Ovary (tissue), 9 donors: ENCODE measurements around the gene HSD3B7. TPM values are rescaled to one million over a fixed set of nuclear protein-coding genes. Genes with fewer than 3 reads are reported as not detected.

ENCODE experiments used
- DNase-seq, 5 donors: peaks; one replicate each; pipeline ENCODE4 v3.0.0-alpha.2; 2019 to 2020
- H3K27ac ChIP-seq, 2 donors: fragments of 200-600 bp; one replicate each; pipeline versions ENCODE4 v1.5.1 to v1.8.0; 2019 to 2022
- H3K27me3 ChIP-seq: fragments of 200-600 bp; one replicate; pipeline ENCODE4 v1.8.0; 2022
- H3K36me3 ChIP-seq: fragments of 200-600 bp; sonication (generic); one replicate; pipeline ENCODE4 v1.5.1; 2019
- H3K4me1 ChIP-seq: one replicate; pipeline ENCODE4 v1.8.1; 2013; ENCODE audit warnings: mild to moderate bottlenecking, moderate library complexity; ENCODE audit not compliant: insufficient read depth
- H3K4me3 ChIP-seq: fragments of 200-600 bp; sonication (generic); one replicate; pipeline ENCODE4 v1.5.1; 2017
- H3K9me3 ChIP-seq, 2 donors: fragments of 200-600 bp in 1 of 2; sonication (generic) in 1 of 2; one replicate each; pipeline versions ENCODE4 v1.5.1 to v1.8.1; 2013 to 2019; ENCODE audit warnings: mild to moderate bottlenecking in 1 of 2, moderate library complexity in 1 of 2
- EP300 ChIP-seq: sonication (generic); formaldehyde crosslinking; IDR thresholded peaks from one replicate; pipeline ENCODE4 v1.6.1; 2017; ENCODE audit warnings: antibody characterized with exemption
- POLR2A ChIP-seq: fragments of 450-650 bp; IDR thresholded peaks from one replicate; pipeline ENCODE4 v1.6.1; 2017; ENCODE audit warnings: antibody characterized with exemption, mild to moderate bottlenecking, moderate library complexity
- WGBS, 3 donors: extraction: QIAGEN DNeasy Blood & Tissue Kit in 1 of 3; methylation state at CpG; one replicate each; pipeline versions ENCODE4 v1.1.5 to v1.1.7; 2013 to 2017; 5-methylcytosine and 5-hydroxymethylcytosine counted together
- intact Hi-C, 4 donors: fragments of 100-400 bp; cut with DNase I; formaldehyde crosslinking; loops; one replicate each; pipeline versions ENCODE4 v1.11.0 to v1.15.1; 2022 to 2023
- polyA plus RNA-seq, 2 donors: library from polyadenylated mRNA; stranded (reverse); fragments of 200-250 nt in 1 of 2; fragments of 350-450 nt in 1 of 2; fragmentation: Illumina TruSeq in 1 of 2; extraction: RNeasy Lipid Tissue Mini Kit (QIAGEN cat#74804) in 1 of 2; gene quantifications; one replicate each; pipeline ENCODE4 v1.2.3, GENCODE V29; 2013 to 2014
- total RNA-seq, 7 donors: library from RNA; depleted of rRNA in 2 of 7; stranded (reverse); fragments of >200 nt in 2 of 7; fragmentation: NEBNext Ultra II Directional in 3 of 7; extraction: Animal tissue kit (Norgen Biotek cat#: 25700) in 3 of 7; gene quantifications; one replicate each; pipeline versions ENCODE4 v1.1.0 to v1.2.4, GENCODE V29; 2016 to 2023
- TF ChIP-seq, protein P1 (sequence below), 3 donors: fragments of 450-650 bp in 2 of 3; fragments of 200-600 bp in 1 of 3; IDR thresholded peaks; one replicate each; pipeline versions ENCODE4 v1.5.1 to v1.8.0; 2016 to 2022; ENCODE audit warnings: antibody characterized with exemption in 3 of 3, mild to moderate bottlenecking in 1 of 3
- donor health status: DM: no; HTN: no; CAD: no; lungs with moderate emphysema.
- donor health status: DM: no; HTN: no; CAD: no.
- donor health status: Bipolar disorder and iron deficiency.
- donor health status: DM: yes; HTN: yes; CAD: no.
- donor health status: DM: no; HTN: no; CAD: no.
- donor health status: DM: yes; HTN: yes; CAD: no.

HSD3B7 gene
- total and polyA plus RNA-seq, 9 donors, result 3.9 to 24.5 (median 9.9) TPM

DNA sequence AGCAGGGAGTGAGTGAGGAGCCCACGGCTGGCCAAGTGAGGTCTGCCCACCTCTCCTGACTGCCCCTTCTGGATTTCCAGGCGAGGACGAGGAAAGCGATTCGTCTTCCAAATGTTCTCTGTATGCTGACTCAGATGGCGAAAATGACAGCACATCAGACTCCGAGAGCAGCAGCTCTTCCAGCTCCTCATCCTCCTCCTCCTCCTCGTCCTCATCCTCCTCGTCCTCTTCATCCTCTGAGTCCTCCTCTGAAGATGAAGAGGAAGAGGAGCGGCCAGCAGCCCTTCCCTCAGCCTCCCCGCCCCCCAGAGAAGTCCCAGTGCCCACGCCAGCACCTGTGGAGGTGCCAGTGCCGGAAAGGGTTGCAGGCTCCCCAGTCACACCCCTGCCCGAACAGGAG, 13.7 kb upstream of the HSD3B7 start:
- H3K4me1 ChIP-seq, result no peaks in the 10 kb centered on the region
- no peak overlapping the region for H3K4me3 ChIP-seq
- intact Hi-C loops, result no loop called here
- no peaks in the 10 kb centered on the region for H3K36me3 ChIP-seq
- H3K27ac ChIP-seq, result no peak overlapping the region
- no peaks in the 10 kb centered on the region for H3K9me3 ChIP-seq
- no peak for DNase-seq
- no peak for TF ChIP-seq EP300
- no peak for TF ChIP-seq POLR2A
- TF ChIP-seq, protein P1, sequence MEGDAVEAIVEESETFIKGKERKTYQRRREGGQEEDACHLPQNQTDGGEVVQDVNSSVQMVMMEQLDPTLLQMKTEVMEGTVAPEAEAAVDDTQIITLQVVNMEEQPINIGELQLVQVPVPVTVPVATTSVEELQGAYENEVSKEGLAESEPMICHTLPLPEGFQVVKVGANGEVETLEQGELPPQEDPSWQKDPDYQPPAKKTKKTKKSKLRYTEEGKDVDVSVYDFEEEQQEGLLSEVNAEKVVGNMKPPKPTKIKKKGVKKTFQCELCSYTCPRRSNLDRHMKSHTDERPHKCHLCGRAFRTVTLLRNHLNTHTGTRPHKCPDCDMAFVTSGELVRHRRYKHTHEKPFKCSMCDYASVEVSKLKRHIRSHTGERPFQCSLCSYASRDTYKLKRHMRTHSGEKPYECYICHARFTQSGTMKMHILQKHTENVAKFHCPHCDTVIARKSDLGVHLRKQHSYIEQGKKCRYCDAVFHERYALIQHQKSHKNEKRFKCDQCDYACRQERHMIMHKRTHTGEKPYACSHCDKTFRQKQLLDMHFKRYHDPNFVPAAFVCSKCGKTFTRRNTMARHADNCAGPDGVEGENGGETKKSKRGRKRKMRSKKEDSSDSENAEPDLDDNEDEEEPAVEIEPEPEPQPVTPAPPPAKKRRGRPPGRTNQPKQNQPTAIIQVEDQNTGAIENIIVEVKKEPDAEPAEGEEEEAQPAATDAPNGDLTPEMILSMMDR (IDR thresholded peaks at IDR 0.05), result no peak
- no peaks in the 10 kb centered on the region for H3K27me3 ChIP-seq
- WGBS, 3 donors, result 92 to 96% (median 92%) methylated on average over 14 of the region's 14 CpGs

DNA sequence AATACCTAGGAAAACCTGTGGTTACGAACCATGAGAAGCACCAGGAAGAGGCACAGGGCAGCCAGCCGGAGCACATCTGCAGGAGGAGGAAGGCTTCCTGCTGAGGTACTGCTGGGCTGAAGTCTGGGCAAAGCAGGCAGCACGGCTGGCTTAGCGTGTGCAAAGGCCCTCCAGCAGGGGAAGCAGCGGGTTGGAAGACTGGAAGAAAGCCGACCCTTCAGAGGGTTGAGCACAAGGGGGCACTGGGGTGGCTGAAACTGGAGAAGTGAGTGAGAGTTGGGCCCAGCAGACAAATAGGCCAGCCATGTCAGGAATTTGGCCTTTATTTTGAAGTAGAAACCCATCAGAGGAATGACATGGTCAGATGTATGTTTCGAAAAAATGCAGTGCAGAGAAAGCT, 12.1 kb upstream of the HSD3B7 start:
- 77 to 81% (median 77%) methylated on average over 7 of the region's 7 CpGs for WGBS, 3 donors
- Histone ChIP-seq H3K4me1 (no peaks in the 10 kb centered on the region), H3K27me3 (no peaks in the 10 kb centered on the region), H3K9me3 (no peaks in the 10 kb centered on the region), H3K4me3 (no peak overlapping the region), H3K27ac (no peak overlapping the region), H3K36me3 (no peaks in the 10 kb centered on the region)
- intact Hi-C loops, result no loop called here
- no peak for DNase-seq
- TF ChIP-seq EP300 (no peak), POLR2A (no peak)
- TF ChIP-seq, protein P1 (IDR thresholded peaks at IDR 0.05), result no peak

DNA sequence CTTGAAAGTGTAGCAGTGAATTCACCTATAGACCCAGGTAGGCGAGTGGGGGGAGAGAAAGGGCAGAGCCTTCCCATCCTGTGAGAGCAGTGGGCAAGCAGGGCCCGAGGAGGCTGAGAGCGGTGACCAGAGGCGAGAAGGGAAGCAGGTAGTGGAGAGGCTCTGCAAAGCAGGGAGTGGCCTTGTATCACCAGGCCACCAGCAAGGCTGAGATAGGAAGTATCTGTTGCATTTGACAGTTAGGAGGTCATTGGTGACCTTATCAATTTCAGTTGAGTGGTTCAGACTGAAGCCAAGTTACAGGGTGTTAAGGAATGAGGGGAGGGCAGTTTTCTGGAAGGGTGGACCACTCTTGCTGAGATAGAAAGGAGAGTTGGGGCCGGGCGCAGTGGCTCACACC, 10.7 kb upstream of the HSD3B7 start:
- H3K9me3 ChIP-seq, result no peaks in the 10 kb centered on the region
- H3K27me3 ChIP-seq, result no peaks in the 10 kb centered on the region
- no peak overlapping the region for H3K27ac ChIP-seq
- no peak overlapping the region for H3K4me3 ChIP-seq
- H3K36me3 ChIP-seq, result no peaks in the 10 kb centered on the region
- TF ChIP-seq, protein P1 (IDR thresholded peaks at IDR 0.05), result no peak
- TF ChIP-seq POLR2A (no peak), EP300 (no peak)
- no peaks in the 10 kb centered on the region for H3K4me1 ChIP-seq
- intact Hi-C loops, result no loop called here
- 94 to 96% (median 95%) methylated on average over 6 of the region's 6 CpGs for WGBS, 3 donors
- no peak for DNase-seq

DNA sequence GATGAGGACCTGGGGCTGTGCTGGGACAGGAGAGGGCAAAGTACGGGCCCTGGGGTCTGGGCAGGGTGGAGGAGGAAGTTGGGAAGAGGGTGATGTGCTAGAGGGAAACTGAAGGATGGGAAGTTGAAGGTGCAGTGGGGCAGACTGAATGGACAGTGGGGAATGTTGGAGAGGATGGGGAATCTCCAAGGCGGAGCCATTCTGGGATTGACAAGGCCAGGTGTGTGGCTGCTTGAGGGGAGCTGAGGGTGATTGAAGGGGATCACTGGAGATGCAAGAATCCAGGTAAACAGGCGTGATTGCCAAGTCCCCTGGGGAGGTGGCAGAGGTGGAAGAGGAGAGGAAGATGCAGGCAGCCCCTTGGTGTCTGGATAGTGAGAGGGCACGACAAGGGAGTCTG, 8.5 kb upstream of the HSD3B7 start:
- Histone ChIP-seq H3K4me1 (no peaks in the 10 kb centered on the region), H3K4me3 (no peak overlapping the region), H3K9me3 (no peaks in the 10 kb centered on the region), H3K36me3 (no peaks in the 10 kb centered on the region), H3K27ac (no peak overlapping the region), H3K27me3 (no peaks in the 10 kb centered on the region)
- 92 to 94% (median 94%) methylated on average over 4 of the region's 4 CpGs for WGBS, 3 donors
- DNase-seq, result no peak
- TF ChIP-seq POLR2A, result no peak
- intact Hi-C loops, result no loop called here

DNA sequence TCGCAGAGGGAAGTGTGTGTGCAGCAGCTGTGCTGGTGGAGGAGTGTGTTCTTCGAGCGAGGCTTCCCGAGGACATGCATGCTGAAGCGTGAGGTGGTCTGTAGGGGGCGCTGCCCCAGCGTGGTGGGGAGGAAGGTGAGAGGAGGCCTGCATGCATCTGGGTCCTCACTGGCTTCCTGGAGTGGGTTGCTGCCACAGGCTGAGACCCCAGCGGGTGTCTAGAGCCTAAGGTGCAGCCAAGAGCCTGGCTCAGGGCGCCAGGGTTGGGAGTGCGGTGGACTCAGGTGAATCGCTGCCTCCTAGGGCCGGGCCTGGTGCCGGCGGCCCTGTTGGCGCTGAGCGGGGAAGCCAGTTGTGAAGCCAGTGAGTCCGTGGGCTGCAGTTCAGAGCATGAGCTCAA, 7.5 kb upstream of the HSD3B7 start:
- TF ChIP-seq POLR2A, result no peak
- TF ChIP-seq EP300, result no peak
- TF ChIP-seq, protein P1 (IDR thresholded peaks at IDR 0.05), result no peak
- Histone ChIP-seq H3K9me3 (no peaks in the 10 kb centered on the region), H3K36me3 (no peaks in the 10 kb centered on the region), H3K4me3 (no peak overlapping the region), H3K27me3 (no peaks in the 10 kb centered on the region), H3K27ac (no peak overlapping the region), H3K4me1 (no peaks in the 10 kb centered on the region)
- intact Hi-C loops, result no loop called here
- 78 to 81% (median 80%) methylated on average over 17 of the region's 17 CpGs for WGBS, 3 donors
- no peak for DNase-seq
